ENCODE results near the gene CYP4F3.
"Not testable (repeated sequence)": the region's sequence is repeated elsewhere in the genome, so short reads cannot be mapped to it uniquely, and the experiment has no call there.

The CYP4F3 gene, protein sequence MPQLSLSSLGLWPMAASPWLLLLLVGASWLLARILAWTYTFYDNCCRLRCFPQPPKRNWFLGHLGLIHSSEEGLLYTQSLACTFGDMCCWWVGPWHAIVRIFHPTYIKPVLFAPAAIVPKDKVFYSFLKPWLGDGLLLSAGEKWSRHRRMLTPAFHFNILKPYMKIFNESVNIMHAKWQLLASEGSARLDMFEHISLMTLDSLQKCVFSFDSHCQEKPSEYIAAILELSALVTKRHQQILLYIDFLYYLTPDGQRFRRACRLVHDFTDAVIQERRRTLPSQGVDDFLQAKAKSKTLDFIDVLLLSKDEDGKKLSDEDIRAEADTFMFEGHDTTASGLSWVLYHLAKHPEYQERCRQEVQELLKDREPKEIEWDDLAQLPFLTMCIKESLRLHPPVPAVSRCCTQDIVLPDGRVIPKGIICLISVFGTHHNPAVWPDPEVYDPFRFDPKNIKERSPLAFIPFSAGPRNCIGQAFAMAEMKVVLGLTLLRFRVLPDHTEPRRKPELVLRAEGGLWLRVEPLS

DNA sequence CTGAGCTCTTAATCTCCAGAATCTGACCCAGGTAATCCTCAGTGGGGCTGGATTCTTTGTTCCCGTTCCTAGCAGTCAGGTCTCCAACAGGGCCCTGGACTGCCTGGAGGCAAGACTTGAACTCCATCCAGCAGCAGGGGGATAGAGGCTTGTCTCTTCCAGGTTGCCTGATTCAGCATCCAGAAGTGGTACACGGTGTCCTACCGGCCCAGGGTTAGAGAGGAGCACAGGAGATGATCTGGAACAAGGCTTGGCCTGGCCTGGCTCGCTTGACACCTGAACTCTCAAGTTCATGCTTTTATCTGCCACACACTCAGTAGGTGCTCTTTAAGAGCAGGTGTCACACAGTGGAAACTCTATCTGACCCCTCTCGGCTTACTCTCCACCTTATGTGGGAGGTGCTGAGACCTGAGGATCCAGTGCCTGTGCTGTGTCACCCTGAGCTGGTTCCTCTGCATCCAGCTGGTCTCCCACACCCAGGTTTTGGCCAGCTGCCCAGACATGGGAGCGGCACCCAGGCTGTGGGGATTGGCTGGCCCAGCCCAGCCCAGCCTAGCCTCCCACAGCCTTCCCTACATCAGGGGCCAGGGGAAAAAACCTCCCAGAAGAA, at the start of gene CYP4F3:
Gene CYP4F3 (plus strand): TSS at position 604 of the 610 bp plus-strand sequence. CDS start 519 bp downstream, outside the sequence.
- peak in 1 of 2 experiments; percentile 22 for DNase-seq

DNA sequence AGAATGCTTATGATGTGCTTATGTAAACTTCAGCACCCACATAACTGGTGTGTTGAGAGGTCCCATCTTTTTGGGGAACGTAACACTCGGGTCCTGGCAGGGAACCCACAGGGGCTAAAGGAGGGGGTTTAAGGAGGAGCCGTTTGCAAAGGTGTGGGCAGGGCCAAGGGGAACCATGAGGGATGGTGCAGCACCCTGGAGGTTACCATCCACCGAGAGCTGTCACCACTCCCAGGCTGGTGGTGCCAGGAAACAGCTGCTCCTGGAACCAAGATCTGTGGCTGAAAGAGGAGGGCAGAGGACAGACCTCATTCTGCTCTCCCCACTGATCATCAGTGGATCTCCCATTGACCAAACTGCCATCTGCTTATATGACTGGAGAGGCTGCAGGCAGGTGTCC, 48.9 kb upstream of the CYP4F3 start:
- DNase-seq: no peak

- DNase-seq: not testable (repeated sequence)
These were observed 48.2 kb upstream of the CYP4F3 start for GRCh38 chr19:15592506-15592905.

- DNase-seq: not testable (repeated sequence)
These were observed 46.9 kb upstream of the CYP4F3 start for GRCh38 chr19:15593766-15594165.

GRCh38 chr19:15595069-15595468, 45.6 kb upstream of the CYP4F3 start:
- no peak for DNase-seq

- DNase-seq: not testable (repeated sequence)
These were observed 32.4 kb upstream of the CYP4F3 start for GRCh38 chr19:15607978-15608925.

DNA sequence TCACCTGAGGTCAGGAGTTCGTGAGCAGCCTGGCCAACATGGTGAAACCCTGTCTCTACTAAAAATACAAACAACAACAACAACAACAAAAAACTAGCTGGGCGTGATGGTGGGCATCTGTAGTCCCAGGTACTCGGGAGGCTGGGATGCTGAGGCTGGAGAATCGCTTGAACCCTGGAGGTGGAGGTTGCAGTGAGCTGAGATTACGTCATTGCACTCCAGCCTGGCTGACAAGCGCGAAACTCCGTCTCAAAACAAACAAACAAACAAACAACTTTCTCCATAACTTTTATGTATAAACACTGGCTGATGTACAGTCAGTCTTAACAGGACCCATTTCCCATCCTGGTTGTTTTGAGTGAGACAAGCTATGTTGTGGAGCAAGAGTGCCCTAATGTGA, 31.4 kb upstream of the CYP4F3 start:
- no peak for DNase-seq

DNA sequence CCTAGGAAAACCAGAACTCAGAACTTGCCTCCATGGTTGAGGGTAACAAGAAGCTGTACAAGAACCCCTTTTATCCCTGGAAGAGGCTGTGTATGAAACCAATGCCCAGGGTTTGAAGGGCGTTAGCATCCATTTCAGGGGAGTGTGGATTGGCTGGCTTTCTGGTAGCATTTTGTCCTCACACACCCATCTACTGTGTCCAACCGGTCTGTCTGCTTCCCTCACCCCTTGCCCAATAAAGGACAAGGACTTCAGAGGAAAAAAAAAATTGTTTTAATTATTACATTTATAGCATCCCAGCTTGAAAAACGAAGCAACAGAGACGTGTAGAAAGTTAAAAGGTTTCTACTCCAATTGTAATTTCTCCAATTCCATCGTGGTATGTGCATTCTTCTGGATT, 28.4 kb upstream of the CYP4F3 start:
- DNase-seq: no peak

GRCh38 chr19:15613338-15613737, 27.4 kb upstream of the CYP4F3 start:
- DNase-seq: no peak

DNA sequence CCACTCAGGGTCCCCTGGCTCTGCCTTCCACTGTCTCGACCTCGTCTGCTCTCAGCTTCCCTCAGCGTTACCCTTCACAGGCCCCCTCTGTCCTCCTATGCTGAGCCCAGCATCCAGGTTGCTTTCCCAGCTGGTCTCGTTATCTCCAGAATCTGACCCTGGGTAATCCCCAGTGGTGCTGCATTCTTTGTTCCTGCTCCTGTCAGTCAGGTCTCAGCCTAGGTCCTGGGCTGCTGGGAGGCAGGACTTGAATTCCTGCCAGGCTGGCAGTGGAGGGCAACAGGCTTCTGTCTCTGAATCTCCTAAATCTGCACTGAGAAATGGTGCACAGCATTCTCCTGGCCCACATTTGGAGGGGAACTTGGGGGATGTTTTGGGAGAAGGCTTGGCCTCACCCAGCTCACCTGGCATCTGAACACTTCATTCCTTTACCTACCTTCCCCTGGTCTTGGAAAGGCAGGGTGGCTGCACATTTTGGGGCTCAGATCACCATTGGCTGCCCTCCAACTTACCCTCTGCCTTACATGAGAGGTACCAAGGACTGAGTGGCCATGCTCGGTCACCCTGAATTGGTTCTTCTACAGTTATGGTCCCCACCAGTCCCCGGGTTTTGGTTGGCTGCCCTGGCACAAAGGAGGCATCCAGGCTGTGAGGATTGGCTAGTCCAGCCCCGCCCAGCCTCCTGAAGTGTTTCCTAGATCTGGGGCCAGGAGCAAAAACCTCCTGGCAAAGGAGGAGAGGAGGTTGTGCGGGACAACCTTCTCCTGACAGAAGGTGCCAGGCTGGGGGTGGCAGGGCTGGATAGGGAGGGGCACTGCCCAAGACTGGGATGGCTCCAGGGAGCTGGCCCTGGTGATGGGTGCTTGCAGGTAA, 26.0 kb upstream of the CYP4F3 start, which contains the start of gene CYP4F8:
Gene CYP4F8 (plus strand): TSS at position 712 of the 873 bp plus-strand sequence. CDS start 399 bp downstream, outside the sequence.
- no peak for DNase-seq

DNA sequence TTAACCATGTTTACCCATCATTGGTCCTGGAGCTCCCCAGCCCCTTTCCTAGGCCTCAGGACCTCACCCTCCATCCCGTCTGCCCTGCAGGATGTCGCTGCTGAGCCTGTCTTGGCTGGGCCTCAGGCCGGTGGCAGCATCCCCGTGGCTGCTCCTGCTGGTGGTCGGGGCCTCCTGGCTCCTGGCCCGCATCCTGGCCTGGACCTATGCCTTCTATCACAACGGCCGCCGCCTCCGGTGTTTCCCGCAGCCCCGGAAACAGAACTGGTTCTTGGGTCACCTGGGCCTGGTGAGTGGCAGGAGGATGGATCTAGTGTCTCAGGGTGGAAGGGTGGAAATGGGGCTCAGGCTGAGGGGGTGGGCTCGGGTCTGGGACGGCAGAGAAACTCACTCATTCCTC, 25.2 kb upstream of the CYP4F3 start:
- no peak for DNase-seq

GRCh38 chr19:15616183-15616582, 24.5 kb upstream of the CYP4F3 start:
- no peak for DNase-seq

GRCh38 chr19:15616627-15617270, 23.9 kb upstream of the CYP4F3 start:
- DNase-seq: no peak

DNA sequence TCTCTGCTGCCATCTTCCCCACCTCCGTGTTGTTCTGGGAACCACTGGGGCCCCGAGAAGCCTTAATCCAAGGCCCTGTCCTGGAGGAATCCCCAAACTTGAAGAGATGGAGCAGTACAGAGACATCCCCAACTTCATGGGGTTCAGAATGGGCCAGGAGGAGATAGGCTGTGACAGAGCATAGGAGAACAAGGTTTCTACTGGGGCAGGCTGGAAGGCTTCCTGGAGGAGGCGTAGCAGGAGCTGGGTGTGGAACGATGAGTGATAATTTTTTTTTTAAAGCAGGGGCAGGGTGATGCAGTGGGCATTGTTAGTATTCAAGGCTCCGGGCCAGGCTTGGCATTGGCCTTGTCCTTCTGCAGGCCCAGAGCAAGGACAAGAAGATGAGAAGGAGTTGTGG, 22.4 kb upstream of the CYP4F3 start:
- DNase-seq: no peak

GRCh38 chr19:15621801-15622200, 18.9 kb upstream of the CYP4F3 start:
- DNase-seq: no peak

DNA sequence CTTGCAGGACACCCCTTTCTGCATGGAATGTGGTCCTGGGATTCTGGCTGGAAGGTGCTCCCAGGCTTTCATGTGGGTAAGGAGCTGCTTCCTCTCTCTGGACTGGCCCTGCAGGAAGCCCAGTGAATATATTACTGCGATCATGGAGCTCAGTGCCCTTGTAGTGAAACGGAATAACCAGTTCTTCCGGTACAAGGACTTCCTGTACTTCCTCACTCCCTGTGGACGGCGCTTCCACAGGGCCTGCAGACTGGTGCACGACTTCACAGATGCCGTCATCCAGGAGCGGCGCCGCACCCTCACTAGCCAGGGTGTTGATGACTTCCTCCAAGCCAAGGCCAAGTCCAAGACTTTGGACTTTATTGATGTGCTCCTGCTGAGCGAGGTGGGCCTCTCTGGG, 17.7 kb upstream of the CYP4F3 start:
- no peak for DNase-seq

- DNase-seq: no peak
These were observed 16.9 kb upstream of the CYP4F3 start for GRCh38 chr19:15623711-15624318.

GRCh38 chr19:15628236-15629002, 12.3 kb upstream of the CYP4F3 start:
- DNase-seq: no peak

- DNase-seq: peak; percentile 8 to 69
These were observed 11.5 kb upstream of the CYP4F3 start for GRCh38 chr19:15629003-15629880.

Measured in NCI-H446 (cell line).